HEK293T (cell line): ENCODE data around the gene ITSN2.

ENCODE experiments used
- CTCF ChIA-PET: fragments of 350-600 bp; formaldehyde crosslinking; extraction: SDS; loops from one replicate; lab custom pipeline; 2021; ENCODE audit warnings: antibody characterized with exemption, inconsistent platforms; lab: Yijun Ruan, JAX
- POLR2A ChIA-PET: fragments of 350-600 bp; formaldehyde crosslinking; extraction: SDS; loops from one replicate; lab custom pipeline; 2020; ENCODE audit warnings: antibody characterized with exemption, inconsistent platforms; lab: Yijun Ruan, JAX
- DNase-seq: peaks from one replicate; pipeline ENCODE4 v3.0.0; 2012; ENCODE audit warnings: mixed read lengths; ENCODE audit errors: extremely low spot score
- ARNT ChIP-seq: fragments of 450-650 bp; IDR thresholded peaks from 2 replicates; pipeline ENCODE4 v1.6.1; 2017; ENCODE audit warnings: mild to moderate bottlenecking
- BHLHE40 ChIP-seq: fragments of 450-650 bp; IDR thresholded peaks from 2 replicates; pipeline ENCODE4 v1.6.1; 2016; ENCODE audit warnings: mild to moderate bottlenecking, moderate library complexity, borderline replicate concordance
- CTBP1 ChIP-seq: fragments of 450-650 bp; IDR thresholded peaks from 2 replicates; pipeline ENCODE4 v1.6.1; 2016; ENCODE audit warnings: borderline replicate concordance
- ELF4 ChIP-seq: fragments of 450-650 bp; IDR thresholded peaks from 2 replicates; pipeline ENCODE4 v1.6.1; 2017; ENCODE audit warnings: antibody characterized with exemption
- FOXA1 ChIP-seq: fragments of 450-650 bp; IDR thresholded peaks from 2 replicates; pipeline ENCODE4 v1.6.1; 2016; ENCODE audit warnings: mild to moderate bottlenecking
- FOXK2 ChIP-seq: fragments of 450-650 bp; IDR thresholded peaks from 2 replicates; pipeline ENCODE4 v1.6.1; 2016; ENCODE audit warnings: mild to moderate bottlenecking
- FOXM1 ChIP-seq: fragments of 450-650 bp; IDR thresholded peaks from 2 replicates; pipeline ENCODE4 v1.6.1; 2017; ENCODE audit warnings: mild to moderate bottlenecking, borderline replicate concordance
- HDGF ChIP-seq: fragments of 450-650 bp; IDR thresholded peaks from 2 replicates; pipeline ENCODE4 v1.6.1; 2017; ENCODE audit warnings: antibody characterized with exemption, borderline replicate concordance
- L3MBTL2 ChIP-seq: fragments of 450-650 bp; conservative IDR thresholded peaks from 2 replicates; pipeline ENCODE4 v1.6.1; 2016; ENCODE audit warnings: mild to moderate bottlenecking
- LEF1 ChIP-seq: fragments of 450-650 bp; IDR thresholded peaks from 2 replicates; pipeline ENCODE4 v1.6.1; 2017; ENCODE audit warnings: mild to moderate bottlenecking, borderline replicate concordance
- NFRKB ChIP-seq: fragments of 450-650 bp; IDR thresholded peaks from 2 replicates; pipeline ENCODE4 v1.6.1; 2016; ENCODE audit warnings: mild to moderate bottlenecking, moderate library complexity
- PKNOX1 ChIP-seq: fragments of 450-650 bp; IDR thresholded peaks from 2 replicates; pipeline ENCODE4 v1.6.1; 2016
- SP1 ChIP-seq: fragments of 450-650 bp; IDR thresholded peaks from 2 replicates; pipeline ENCODE4 v1.6.1; 2017
- SUZ12 ChIP-seq: fragments of 450-650 bp; IDR thresholded peaks from 2 replicates; pipeline ENCODE4 v1.6.1; 2016; ENCODE audit warnings: mild to moderate bottlenecking
- TARDBP ChIP-seq: fragments of 450-650 bp; IDR thresholded peaks from 2 replicates; pipeline ENCODE4 v1.6.1; 2016
- ZNF384 ChIP-seq: fragments of 450-650 bp; IDR thresholded peaks from 2 replicates; pipeline ENCODE4 v1.6.1; 2016

ITSN2 gene

GRCh38 chr2:24239553-24239952, 120.8 kb downstream of the ITSN2 start:
- CTCF ChIA-PET: no interaction called here
- POLR2A ChIA-PET: no interaction called here
- TF ChIP-seq HDGF (no peak), CTBP1 (no peak), L3MBTL2 (no peak), SP1 (no peak), FOXK2 (no peak), SUZ12 (no peak), ZNF384 (no peak), FOXA1 (no peak), TARDBP (no peak), BHLHE40 (no peak), FOXM1 (no peak), LEF1 (no peak)
- DNase-seq: no peak

GRCh38 chr2:24238158-24238557, 122.2 kb downstream of the ITSN2 start:
- ChIA-PET CTCF (no interaction called here), POLR2A (no interaction called here)
- no peak for TF ChIP-seq BHLHE40
- no peak for TF ChIP-seq SP1
- no peak for TF ChIP-seq FOXA1
- TF ChIP-seq HDGF: no peak
- TF ChIP-seq SUZ12: no peak
- no peak for TF ChIP-seq CTBP1
- no peak for TF ChIP-seq ARNT
- TF ChIP-seq PKNOX1: no peak
- TF ChIP-seq FOXK2: no peak
- no peak for TF ChIP-seq FOXM1
- TF ChIP-seq ZNF384: no peak
- DNase-seq: no peak

GRCh38 chr2:24237313-24237712, 123.0 kb downstream of the ITSN2 start:
- POLR2A ChIA-PET: no interaction called here
- TF ChIP-seq PKNOX1: no peak
- TF ChIP-seq ARNT: no peak
- no peak for TF ChIP-seq SUZ12
- no peak for TF ChIP-seq NFRKB
- TF ChIP-seq HDGF: no peak
- TF ChIP-seq ZNF384: no peak
- TF ChIP-seq FOXA1: no peak
- no peak for TF ChIP-seq FOXK2
- no peak for TF ChIP-seq L3MBTL2
- TF ChIP-seq FOXM1: no peak
- TF ChIP-seq ELF4: no peak
- TF ChIP-seq TARDBP: no peak
- no peak for TF ChIP-seq SP1
- TF ChIP-seq LEF1: no peak
- CTCF ChIA-PET: no interaction called here
- no peak for DNase-seq

- POLR2A ChIA-PET: no interaction called here
- no peak for DNase-seq
- CTCF ChIA-PET: no interaction called here
- TF ChIP-seq BHLHE40 (no peak), SUZ12 (no peak), SP1 (no peak), NFRKB (no peak), HDGF (no peak), TARDBP (no peak), FOXM1 (no peak), ARNT (no peak), PKNOX1 (no peak), FOXA1 (no peak)
These were observed 127.0 kb downstream of the ITSN2 start for GRCh38 chr2:24233321-24233720.

GRCh38 chr2:24231461-24231881, 128.9 kb downstream of the ITSN2 start:
- ChIA-PET POLR2A (no interaction called here), CTCF (no interaction called here)
- DNase-seq: no peak
- TF ChIP-seq BHLHE40: no peak
- no peak for TF ChIP-seq ARNT
- TF ChIP-seq ELF4: no peak

GRCh38 chr2:24228470-24228869, 131.9 kb downstream of the ITSN2 start:
- CTCF ChIA-PET: interaction anchor here (0.6 kb wide), 1 partner anchor 848 kb away, joined by 3 read pairs; no protein-coding TSS in a partner anchor
- TF ChIP-seq ELF4 (no peak), TARDBP (no peak), SUZ12 (no peak), LEF1 (no peak), L3MBTL2 (no peak), ZNF384 (no peak), CTBP1 (no peak), SP1 (no peak), FOXK2 (no peak), FOXA1 (no peak), HDGF (no peak), FOXM1 (no peak), BHLHE40 (no peak), NFRKB (no peak), ARNT (no peak), PKNOX1 (no peak)
- POLR2A ChIA-PET: no interaction called here

More at GRCh38 chr2:24228470-24228869, 131.9 kb downstream of the ITSN2 start:
- DNase-seq: no peak
